Stimulated activated CD4-positive, alpha-beta T cell treated with anti-CD3 and anti-CD28 coated beads, Interleukin-12 subunit alpha, Interleukin-12 subunit beta, amount 100 ng/mL, for 24 hours (primary cell): ENCODE measurements around the gene RREB1.

Experiments used
- DNase-seq, 2 experiments: peaks; one replicate each; pipeline ENCODE4 v3.0.0-alpha.2; 2020; ENCODE audit warnings: low read depth in 2 of 2

The RREB1 gene

GRCh38 chr6:7122684-7123083 is 14.9 kb downstream of the RREB1 start:
- no peak for DNase-seq

GRCh38 chr6:7124114-7124513 is 16.4 kb downstream of the RREB1 start:
- DNase-seq: no peak

- no peak for DNase-seq
Measured at GRCh38 chr6:7124636-7125035, 16.9 kb downstream of the RREB1 start.

GRCh38 chr6:7125290-7125689 is 17.5 kb downstream of the RREB1 start:
- no peak for DNase-seq

- DNase-seq: no peak
Measured at GRCh38 chr6:7126754-7127153, 19.0 kb downstream of the RREB1 start.

- DNase-seq: no peak
Measured at GRCh38 chr6:7127680-7128079, 19.9 kb downstream of the RREB1 start.

- no peak for DNase-seq
Measured at GRCh38 chr6:7129360-7129759, 21.6 kb downstream of the RREB1 start.

- peak in 1 of 2 experiments; percentile 37 for DNase-seq
Measured at GRCh38 chr6:7129784-7130569, 22.2 kb downstream of the RREB1 start.

- no peak for DNase-seq
Measured at GRCh38 chr6:7131390-7131789, 23.6 kb downstream of the RREB1 start.

- DNase-seq: no peak
Measured at GRCh38 chr6:7132398-7133035, 24.8 kb downstream of the RREB1 start.

GRCh38 chr6:7134999-7135745 is 27.4 kb downstream of the RREB1 start:
- no peak for DNase-seq

- no peak for DNase-seq
Measured at GRCh38 chr6:7135755-7136154, 28.0 kb downstream of the RREB1 start.

GRCh38 chr6:7136859-7137334 is 29.1 kb downstream of the RREB1 start:
- no peak for DNase-seq

- DNase-seq: peak in 1 of 2 experiments; percentile 67
Measured at GRCh38 chr6:7137335-7138045, 29.7 kb downstream of the RREB1 start.

GRCh38 chr6:7138046-7138531 is 30.3 kb downstream of the RREB1 start:
- no peak for DNase-seq

GRCh38 chr6:7138921-7139358 is 31.2 kb downstream of the RREB1 start:
- DNase-seq: no peak

- no peak for DNase-seq
Measured at GRCh38 chr6:7139835-7140470, 32.2 kb downstream of the RREB1 start.

GRCh38 chr6:7140631-7141378 is 33.0 kb downstream of the RREB1 start:
- DNase-seq: peak; percentile 63 to 78

GRCh38 chr6:7142228-7142801 is 34.6 kb downstream of the RREB1 start:
- no peak for DNase-seq

- no peak for DNase-seq
Measured at GRCh38 chr6:7142918-7143475, 35.2 kb downstream of the RREB1 start.
